Testis (tissue), 2 donors: ENCODE results near the gene COIL.

Experiments used
- POLR2A ChIP-seq: fragments of 450-650 bp; IDR thresholded peaks from one replicate; pipeline ENCODE4 v1.6.1; 2017; ENCODE audit warnings: antibody characterized with exemption, mild to moderate bottlenecking, moderate library complexity
- TF ChIP-seq, protein P1 (sequence below), 3 experiments: fragments of 450-650 bp in 2 of 3; fragments of 200-600 bp in 1 of 3; sonication (generic) in 1 of 3; IDR thresholded peaks; one replicate each; pipeline ENCODE4 v1.5.1; 2016 to 2019; ENCODE audit warnings: antibody characterized with exemption in 3 of 3, mild to moderate bottlenecking in 2 of 3, moderate library complexity in 1 of 3

DNA sequence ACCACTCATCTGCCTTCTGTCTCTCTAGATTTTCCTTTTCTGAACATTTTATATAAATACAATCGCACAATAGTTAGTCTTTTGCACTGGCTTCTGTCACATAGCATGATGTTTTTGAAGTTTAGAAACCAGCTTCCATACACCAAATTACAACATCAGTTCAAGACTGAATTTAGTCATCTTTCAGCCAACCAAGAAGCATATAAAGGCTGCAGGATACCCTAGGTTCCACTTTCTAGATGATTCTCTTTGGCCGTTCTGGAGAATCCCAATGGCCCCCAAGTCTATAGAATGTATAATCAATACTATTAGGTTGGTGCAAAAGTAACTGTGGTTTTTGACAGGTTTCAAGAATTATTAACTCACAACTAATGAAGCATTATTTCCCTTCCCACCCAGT lies 36.5 kb upstream of the COIL start:
- TF ChIP-seq, protein P1, sequence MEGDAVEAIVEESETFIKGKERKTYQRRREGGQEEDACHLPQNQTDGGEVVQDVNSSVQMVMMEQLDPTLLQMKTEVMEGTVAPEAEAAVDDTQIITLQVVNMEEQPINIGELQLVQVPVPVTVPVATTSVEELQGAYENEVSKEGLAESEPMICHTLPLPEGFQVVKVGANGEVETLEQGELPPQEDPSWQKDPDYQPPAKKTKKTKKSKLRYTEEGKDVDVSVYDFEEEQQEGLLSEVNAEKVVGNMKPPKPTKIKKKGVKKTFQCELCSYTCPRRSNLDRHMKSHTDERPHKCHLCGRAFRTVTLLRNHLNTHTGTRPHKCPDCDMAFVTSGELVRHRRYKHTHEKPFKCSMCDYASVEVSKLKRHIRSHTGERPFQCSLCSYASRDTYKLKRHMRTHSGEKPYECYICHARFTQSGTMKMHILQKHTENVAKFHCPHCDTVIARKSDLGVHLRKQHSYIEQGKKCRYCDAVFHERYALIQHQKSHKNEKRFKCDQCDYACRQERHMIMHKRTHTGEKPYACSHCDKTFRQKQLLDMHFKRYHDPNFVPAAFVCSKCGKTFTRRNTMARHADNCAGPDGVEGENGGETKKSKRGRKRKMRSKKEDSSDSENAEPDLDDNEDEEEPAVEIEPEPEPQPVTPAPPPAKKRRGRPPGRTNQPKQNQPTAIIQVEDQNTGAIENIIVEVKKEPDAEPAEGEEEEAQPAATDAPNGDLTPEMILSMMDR (IDR thresholded peaks at IDR 0.05), result no peak
- no peak for TF ChIP-seq POLR2A
